ENCODE results near the gene MKLN1. TPM values are rescaled to one million over a fixed set of nuclear protein-coding genes. Genes with fewer than 3 reads are reported as not detected.
A peak's percentile ranks its signal among the peaks of the same experiment; 100 is the strongest.

MKLN1 gene
- total and polyA plus RNA-seq, 4 donors, result 7.1 to 48.4 (median 25.5) TPM

DNA sequence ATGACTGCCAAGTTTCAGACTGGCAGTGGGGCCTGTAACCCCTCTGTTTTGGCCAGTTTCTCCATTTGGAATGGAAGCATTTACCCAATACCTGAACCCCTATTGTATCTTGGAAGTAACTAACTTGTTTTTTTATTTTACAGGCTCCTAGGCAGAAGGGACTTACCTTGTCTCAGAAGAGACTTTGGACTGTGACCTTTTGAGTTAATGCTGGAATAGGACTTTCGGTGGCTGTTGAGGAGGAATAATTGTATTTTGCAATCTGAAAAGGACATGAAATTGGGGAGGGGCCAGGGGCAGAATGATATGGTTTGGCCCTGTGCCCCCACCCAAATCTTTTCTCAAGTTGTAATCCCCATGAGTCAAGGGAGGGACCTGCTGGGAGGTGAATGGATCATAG, 20.0 kb upstream of the MKLN1 start:
- H3K27me3 ChIP-seq (ENCODE audit: control insufficient read depth in 4 of 4, insufficient read depth in 4 of 4, low read length in 3 of 4), result no peaks in the 10 kb centered on the region
- no peak overlapping the region for H3K27ac ChIP-seq (ENCODE audit: low read depth in 1 of 2, low read length in 2 of 2)
- H3K9me3 ChIP-seq (ENCODE audit: control insufficient read depth in 4 of 4, low read length in 3 of 4), result peaks cover 0 to 5% (median under 1%) of the 10 kb centered on the region in 4 donors
- no peak overlapping the region for H3K9ac ChIP-seq (ENCODE audit: low read depth in 1 of 2, low read length in 2 of 2)
- no peak for TF ChIP-seq YY1 (IDR thresholded peaks at IDR 0.05)
- TF ChIP-seq HNF4A (conservative IDR thresholded peaks at IDR 0.05), result peak; percentile 19 to 69
- 36% methylated on average over 1 of the region's 1 CpG for WGBS
- no peak for DNase-seq (ENCODE audit: low spot score)
- no peak overlapping the region for H3K4me3 ChIP-seq (ENCODE audit: low read depth in 1 of 3, low read length in 3 of 3)
- H3K36me3 ChIP-seq (ENCODE audit: control insufficient read depth in 4 of 4, insufficient read depth in 3 of 4, low read depth in 1 of 4, low read length in 3 of 4), result no peaks in the 10 kb centered on the region
- no peaks in the 10 kb centered on the region for H3K4me1 ChIP-seq (ENCODE audit: control insufficient read depth in 4 of 4, insufficient read depth in 4 of 4, low read length in 3 of 4)

DNA sequence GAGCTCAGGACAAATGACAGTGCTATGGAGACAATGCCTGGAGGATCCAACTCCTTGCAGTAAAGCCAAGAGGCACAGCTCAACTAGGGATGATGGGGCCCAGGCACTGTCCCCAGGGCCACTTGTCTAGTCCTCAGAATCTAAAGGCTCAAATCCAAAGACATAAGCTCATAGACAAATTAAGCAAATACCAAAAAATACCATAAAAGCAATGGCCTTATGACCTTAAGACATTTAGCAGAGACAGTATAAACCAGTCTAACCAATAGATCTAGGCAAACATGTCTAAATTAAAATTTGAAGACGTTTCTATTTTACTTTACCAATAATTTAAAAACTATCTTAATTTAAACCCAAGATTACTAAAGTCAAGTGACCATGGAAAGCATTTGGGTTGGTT, 14.8 kb upstream of the MKLN1 start:
- DNase-seq (ENCODE audit: low spot score), result no peak
- H3K9me3 ChIP-seq (ENCODE audit: control insufficient read depth in 4 of 4, low read length in 3 of 4), result no peaks in the 10 kb centered on the region
- TF ChIP-seq, protein P1, sequence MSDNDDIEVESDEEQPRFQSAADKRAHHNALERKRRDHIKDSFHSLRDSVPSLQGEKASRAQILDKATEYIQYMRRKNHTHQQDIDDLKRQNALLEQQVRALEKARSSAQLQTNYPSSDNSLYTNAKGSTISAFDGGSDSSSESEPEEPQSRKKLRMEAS (IDR thresholded peaks at IDR 0.05), result no peak
- no peak for TF ChIP-seq EGR1 (IDR thresholded peaks at IDR 0.05; ENCODE audit: low read depth in 2 of 2)
- TF ChIP-seq YY1 (IDR thresholded peaks at IDR 0.05), result no peak
- TF ChIP-seq, protein P2, sequence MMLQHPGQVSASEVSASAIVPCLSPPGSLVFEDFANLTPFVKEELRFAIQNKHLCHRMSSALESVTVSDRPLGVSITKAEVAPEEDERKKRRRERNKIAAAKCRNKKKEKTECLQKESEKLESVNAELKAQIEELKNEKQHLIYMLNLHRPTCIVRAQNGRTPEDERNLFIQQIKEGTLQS (IDR thresholded peaks at IDR 0.05), result no peak
- TF ChIP-seq FOXA1 (IDR thresholded peaks at IDR 0.05), result no peak
- TF ChIP-seq JUND (IDR thresholded peaks at IDR 0.05), result no peak
- TF ChIP-seq NR2F2 (IDR thresholded peaks at IDR 0.05), result no peak
- TF ChIP-seq, protein P3, sequence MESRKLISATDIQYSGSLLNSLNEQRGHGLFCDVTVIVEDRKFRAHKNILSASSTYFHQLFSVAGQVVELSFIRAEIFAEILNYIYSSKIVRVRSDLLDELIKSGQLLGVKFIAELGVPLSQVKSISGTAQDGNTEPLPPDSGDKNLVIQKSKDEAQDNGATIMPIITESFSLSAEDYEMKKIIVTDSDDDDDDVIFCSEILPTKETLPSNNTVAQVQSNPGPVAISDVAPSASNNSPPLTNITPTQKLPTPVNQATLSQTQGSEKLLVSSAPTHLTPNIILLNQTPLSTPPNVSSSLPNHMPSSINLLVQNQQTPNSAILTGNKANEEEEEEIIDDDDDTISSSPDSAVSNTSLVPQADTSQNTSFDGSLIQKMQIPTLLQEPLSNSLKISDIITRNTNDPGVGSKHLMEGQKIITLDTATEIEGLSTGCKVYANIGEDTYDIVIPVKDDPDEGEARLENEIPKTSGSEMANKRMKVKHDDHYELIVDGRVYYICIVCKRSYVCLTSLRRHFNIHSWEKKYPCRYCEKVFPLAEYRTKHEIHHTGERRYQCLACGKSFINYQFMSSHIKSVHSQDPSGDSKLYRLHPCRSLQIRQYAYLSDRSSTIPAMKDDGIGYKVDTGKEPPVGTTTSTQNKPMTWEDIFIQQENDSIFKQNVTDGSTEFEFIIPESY (IDR thresholded peaks at IDR 0.05), result no peak
- TF ChIP-seq FOXA2 (IDR thresholded peaks at IDR 0.05), result no peak
- TF ChIP-seq, protein P4, sequence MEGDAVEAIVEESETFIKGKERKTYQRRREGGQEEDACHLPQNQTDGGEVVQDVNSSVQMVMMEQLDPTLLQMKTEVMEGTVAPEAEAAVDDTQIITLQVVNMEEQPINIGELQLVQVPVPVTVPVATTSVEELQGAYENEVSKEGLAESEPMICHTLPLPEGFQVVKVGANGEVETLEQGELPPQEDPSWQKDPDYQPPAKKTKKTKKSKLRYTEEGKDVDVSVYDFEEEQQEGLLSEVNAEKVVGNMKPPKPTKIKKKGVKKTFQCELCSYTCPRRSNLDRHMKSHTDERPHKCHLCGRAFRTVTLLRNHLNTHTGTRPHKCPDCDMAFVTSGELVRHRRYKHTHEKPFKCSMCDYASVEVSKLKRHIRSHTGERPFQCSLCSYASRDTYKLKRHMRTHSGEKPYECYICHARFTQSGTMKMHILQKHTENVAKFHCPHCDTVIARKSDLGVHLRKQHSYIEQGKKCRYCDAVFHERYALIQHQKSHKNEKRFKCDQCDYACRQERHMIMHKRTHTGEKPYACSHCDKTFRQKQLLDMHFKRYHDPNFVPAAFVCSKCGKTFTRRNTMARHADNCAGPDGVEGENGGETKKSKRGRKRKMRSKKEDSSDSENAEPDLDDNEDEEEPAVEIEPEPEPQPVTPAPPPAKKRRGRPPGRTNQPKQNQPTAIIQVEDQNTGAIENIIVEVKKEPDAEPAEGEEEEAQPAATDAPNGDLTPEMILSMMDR (IDR thresholded peaks at IDR 0.05; ENCODE audit: low read depth, low read length, missing input control), result no peak
- TF ChIP-seq TAF1 (conservative IDR thresholded peaks at IDR 0.05), result no peak
- no peak for TF ChIP-seq RXRA (IDR thresholded peaks at IDR 0.05)
- TF ChIP-seq HNF4A (conservative IDR thresholded peaks at IDR 0.05), result no peak
- TF ChIP-seq, protein P5, sequence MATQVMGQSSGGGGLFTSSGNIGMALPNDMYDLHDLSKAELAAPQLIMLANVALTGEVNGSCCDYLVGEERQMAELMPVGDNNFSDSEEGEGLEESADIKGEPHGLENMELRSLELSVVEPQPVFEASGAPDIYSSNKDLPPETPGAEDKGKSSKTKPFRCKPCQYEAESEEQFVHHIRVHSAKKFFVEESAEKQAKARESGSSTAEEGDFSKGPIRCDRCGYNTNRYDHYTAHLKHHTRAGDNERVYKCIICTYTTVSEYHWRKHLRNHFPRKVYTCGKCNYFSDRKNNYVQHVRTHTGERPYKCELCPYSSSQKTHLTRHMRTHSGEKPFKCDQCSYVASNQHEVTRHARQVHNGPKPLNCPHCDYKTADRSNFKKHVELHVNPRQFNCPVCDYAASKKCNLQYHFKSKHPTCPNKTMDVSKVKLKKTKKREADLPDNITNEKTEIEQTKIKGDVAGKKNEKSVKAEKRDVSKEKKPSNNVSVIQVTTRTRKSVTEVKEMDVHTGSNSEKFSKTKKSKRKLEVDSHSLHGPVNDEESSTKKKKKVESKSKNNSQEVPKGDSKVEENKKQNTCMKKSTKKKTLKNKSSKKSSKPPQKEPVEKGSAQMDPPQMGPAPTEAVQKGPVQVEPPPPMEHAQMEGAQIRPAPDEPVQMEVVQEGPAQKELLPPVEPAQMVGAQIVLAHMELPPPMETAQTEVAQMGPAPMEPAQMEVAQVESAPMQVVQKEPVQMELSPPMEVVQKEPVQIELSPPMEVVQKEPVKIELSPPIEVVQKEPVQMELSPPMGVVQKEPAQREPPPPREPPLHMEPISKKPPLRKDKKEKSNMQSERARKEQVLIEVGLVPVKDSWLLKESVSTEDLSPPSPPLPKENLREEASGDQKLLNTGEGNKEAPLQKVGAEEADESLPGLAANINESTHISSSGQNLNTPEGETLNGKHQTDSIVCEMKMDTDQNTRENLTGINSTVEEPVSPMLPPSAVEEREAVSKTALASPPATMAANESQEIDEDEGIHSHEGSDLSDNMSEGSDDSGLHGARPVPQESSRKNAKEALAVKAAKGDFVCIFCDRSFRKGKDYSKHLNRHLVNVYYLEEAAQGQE (IDR thresholded peaks at IDR 0.05), result no peak
- no peak for TF ChIP-seq GABPA (IDR thresholded peaks at IDR 0.05 in 1 of 2, conservative IDR thresholded peaks at IDR 0.05 in 1 of 2)
- TF ChIP-seq RAD21 (IDR thresholded peaks at IDR 0.05), result no peak
- no peak for TF ChIP-seq SP1 (IDR thresholded peaks at IDR 0.05)
- no peaks in the 10 kb centered on the region for H3K36me3 ChIP-seq (ENCODE audit: control insufficient read depth in 4 of 4, insufficient read depth in 3 of 4, low read depth in 1 of 4, low read length in 3 of 4)
- no peak overlapping the region for H3K9ac ChIP-seq (ENCODE audit: low read depth in 1 of 2, low read length in 2 of 2)
- WGBS, result 73% methylated on average over 1 of the region's 1 CpG
- H3K4me1 ChIP-seq (ENCODE audit: control insufficient read depth in 4 of 4, insufficient read depth in 4 of 4, low read length in 3 of 4), result no peaks in the 10 kb centered on the region
- H3K4me3 ChIP-seq (ENCODE audit: low read depth in 1 of 3, low read length in 3 of 3), result no peak overlapping the region
- H3K27me3 ChIP-seq (ENCODE audit: control insufficient read depth in 4 of 4, insufficient read depth in 4 of 4, low read length in 3 of 4), result no peaks in the 10 kb centered on the region
- no peak overlapping the region for H3K27ac ChIP-seq (ENCODE audit: low read depth in 1 of 2, low read length in 2 of 2)
